Measurements from ENCODE around the gene NSD1.

DNA sequence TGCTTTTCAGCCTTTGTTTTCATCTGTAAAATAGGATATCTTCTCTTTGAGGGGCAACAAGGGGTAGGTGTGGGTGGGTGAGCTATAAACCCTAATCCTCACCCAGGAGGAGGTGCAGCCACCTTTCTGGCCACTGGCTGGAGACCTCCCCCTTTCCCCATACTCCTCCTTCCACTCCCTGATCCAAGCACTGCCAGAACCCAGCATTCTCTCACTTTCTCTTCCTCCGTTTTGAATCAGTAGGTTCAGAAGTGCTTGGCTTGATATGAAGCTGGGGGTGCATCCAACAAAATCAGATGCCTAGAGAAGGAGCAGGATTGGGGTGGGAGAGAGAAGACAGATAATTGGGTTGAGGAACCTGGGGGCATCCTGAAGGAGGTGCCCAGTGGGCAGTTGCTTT, 6.8 kb upstream of the NSD1 start:
- TF ChIP-seq, protein P1, sequence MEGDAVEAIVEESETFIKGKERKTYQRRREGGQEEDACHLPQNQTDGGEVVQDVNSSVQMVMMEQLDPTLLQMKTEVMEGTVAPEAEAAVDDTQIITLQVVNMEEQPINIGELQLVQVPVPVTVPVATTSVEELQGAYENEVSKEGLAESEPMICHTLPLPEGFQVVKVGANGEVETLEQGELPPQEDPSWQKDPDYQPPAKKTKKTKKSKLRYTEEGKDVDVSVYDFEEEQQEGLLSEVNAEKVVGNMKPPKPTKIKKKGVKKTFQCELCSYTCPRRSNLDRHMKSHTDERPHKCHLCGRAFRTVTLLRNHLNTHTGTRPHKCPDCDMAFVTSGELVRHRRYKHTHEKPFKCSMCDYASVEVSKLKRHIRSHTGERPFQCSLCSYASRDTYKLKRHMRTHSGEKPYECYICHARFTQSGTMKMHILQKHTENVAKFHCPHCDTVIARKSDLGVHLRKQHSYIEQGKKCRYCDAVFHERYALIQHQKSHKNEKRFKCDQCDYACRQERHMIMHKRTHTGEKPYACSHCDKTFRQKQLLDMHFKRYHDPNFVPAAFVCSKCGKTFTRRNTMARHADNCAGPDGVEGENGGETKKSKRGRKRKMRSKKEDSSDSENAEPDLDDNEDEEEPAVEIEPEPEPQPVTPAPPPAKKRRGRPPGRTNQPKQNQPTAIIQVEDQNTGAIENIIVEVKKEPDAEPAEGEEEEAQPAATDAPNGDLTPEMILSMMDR (conservative IDR thresholded peaks at IDR 0.05; ENCODE audit: low read depth, low read length) = no peak
- TF ChIP-seq MAZ (IDR thresholded peaks at IDR 0.05; ENCODE audit: borderline replicate concordance, low read depth, low read length) (no peak), SMC3 (IDR thresholded peaks at IDR 0.05; ENCODE audit: low read depth, low read length) (no peak), POLR2A (IDR thresholded peaks at IDR 0.05; ENCODE audit: low read depth, low read length) (no peak), MAFK (IDR thresholded peaks at IDR 0.05; ENCODE audit: low read depth, low read length) (no peak), RFX5 (IDR thresholded peaks at IDR 0.05; ENCODE audit: low read depth, low read length) (no peak), CEBPB (IDR thresholded peaks at IDR 0.05; ENCODE audit: low read depth, low read length) (no peak), RAD21 (IDR thresholded peaks at IDR 0.05; ENCODE audit: low read length) (no peak), FOS (IDR thresholded peaks at IDR 0.05; ENCODE audit: low read depth, low read length) (no peak), BHLHE40 (IDR thresholded peaks at IDR 0.05; ENCODE audit: low read depth, low read length) (no peak)
- TF ChIP-seq, protein P2, sequence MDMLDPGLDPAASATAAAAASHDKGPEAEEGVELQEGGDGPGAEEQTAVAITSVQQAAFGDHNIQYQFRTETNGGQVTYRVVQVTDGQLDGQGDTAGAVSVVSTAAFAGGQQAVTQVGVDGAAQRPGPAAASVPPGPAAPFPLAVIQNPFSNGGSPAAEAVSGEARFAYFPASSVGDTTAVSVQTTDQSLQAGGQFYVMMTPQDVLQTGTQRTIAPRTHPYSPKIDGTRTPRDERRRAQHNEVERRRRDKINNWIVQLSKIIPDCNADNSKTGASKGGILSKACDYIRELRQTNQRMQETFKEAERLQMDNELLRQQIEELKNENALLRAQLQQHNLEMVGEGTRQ (IDR thresholded peaks at IDR 0.05; ENCODE audit: low read depth, low read length) = no peak
- TF ChIP-seq, protein P3, sequence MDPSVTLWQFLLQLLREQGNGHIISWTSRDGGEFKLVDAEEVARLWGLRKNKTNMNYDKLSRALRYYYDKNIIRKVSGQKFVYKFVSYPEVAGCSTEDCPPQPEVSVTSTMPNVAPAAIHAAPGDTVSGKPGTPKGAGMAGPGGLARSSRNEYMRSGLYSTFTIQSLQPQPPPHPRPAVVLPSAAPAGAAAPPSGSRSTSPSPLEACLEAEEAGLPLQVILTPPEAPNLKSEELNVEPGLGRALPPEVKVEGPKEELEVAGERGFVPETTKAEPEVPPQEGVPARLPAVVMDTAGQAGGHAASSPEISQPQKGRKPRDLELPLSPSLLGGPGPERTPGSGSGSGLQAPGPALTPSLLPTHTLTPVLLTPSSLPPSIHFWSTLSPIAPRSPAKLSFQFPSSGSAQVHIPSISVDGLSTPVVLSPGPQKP (IDR thresholded peaks at IDR 0.05; ENCODE audit: borderline replicate concordance, low read depth, low read length) = no peak

All from IMR-90 (cell line).